Choroid plexus epithelial cell (primary cell): Measurements from ENCODE around the gene OR1F1.

ENCODE experiments used
- DNase-seq: peaks from one replicate; pipeline ENCODE4 v3.0.0-alpha.2; 2010; ENCODE audit warnings: low read depth
- H3K4me3 ChIP-seq: 2 replicates; pipeline ENCODE4 v1.5.1; 2011; ENCODE audit warnings: low read depth, mild to moderate bottlenecking, control low read depth, low read length, moderate library complexity
- TF ChIP-seq, protein P1 (sequence below): conservative IDR thresholded peaks from 2 replicates; pipeline ENCODE4 v1.5.1; 2011; ENCODE audit warnings: low read depth, mild to moderate bottlenecking, control low read depth, inconsistent platforms, low read length, moderate library complexity

Gene OR1F1

DNA sequence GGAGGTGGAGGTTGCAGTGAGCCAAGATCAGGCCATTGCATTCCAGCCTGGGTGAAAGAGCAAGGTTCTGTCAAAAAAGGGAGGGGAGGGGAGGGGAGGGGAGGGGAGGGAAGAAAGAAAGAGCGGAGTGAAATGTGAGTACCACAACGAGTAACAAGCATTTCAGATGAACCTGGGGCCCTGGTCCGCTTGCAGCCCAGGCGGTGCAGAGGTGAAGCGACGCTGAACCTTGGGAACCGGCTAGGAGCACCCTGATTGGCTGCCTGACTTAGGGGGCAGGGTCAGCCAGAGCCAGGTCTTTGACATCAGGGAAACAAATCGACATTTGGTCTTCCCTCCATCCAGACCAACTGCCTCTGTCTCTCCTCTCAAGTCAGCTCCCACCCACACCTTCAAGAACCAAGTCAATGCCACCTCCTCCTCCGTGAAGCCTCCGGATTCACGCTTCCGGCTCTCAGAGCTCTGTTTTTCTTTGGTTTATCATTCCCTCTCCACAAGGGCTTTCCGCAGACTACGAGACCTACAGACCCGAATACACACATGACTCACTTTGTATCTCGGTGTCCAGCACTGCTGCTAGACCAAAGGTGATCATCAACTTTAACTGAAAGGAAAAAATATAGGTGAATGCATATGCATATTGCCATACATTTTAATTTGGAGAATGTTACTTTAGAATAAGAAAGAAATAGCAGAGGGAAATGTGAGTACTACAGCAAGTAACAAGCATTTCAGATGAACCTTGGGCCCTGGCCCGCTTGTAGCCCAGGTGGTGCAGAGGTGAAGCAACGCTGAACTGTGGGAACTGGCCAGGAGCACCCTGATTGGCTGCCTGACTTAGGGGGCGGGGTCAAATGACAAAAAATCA, 19.3 kb downstream of the OR1F1 start:
- no peak overlapping the region for H3K4me3 ChIP-seq
- TF ChIP-seq, protein P1, sequence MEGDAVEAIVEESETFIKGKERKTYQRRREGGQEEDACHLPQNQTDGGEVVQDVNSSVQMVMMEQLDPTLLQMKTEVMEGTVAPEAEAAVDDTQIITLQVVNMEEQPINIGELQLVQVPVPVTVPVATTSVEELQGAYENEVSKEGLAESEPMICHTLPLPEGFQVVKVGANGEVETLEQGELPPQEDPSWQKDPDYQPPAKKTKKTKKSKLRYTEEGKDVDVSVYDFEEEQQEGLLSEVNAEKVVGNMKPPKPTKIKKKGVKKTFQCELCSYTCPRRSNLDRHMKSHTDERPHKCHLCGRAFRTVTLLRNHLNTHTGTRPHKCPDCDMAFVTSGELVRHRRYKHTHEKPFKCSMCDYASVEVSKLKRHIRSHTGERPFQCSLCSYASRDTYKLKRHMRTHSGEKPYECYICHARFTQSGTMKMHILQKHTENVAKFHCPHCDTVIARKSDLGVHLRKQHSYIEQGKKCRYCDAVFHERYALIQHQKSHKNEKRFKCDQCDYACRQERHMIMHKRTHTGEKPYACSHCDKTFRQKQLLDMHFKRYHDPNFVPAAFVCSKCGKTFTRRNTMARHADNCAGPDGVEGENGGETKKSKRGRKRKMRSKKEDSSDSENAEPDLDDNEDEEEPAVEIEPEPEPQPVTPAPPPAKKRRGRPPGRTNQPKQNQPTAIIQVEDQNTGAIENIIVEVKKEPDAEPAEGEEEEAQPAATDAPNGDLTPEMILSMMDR = no peak
- no peak for DNase-seq

- H3K4me3 ChIP-seq = no peak overlapping the region
- DNase-seq = no peak
- TF ChIP-seq, protein P1 = no peak
These were observed 24.0 kb downstream of the OR1F1 start for GRCh38 chr16:3212006-3212405.

GRCh38 chr16:3212567-3212966, 24.6 kb downstream of the OR1F1 start:
- no peak for DNase-seq
- TF ChIP-seq, protein P1 = no peak

GRCh38 chr16:3214904-3215600, 27.0 kb downstream of the OR1F1 start:
- no peak overlapping the region for H3K4me3 ChIP-seq
- TF ChIP-seq, protein P1 = no peak
- DNase-seq = no peak

More at GRCh38 chr16:3212567-3212966, 24.6 kb downstream of the OR1F1 start:
- H3K4me3 ChIP-seq = no peak overlapping the region

DNA sequence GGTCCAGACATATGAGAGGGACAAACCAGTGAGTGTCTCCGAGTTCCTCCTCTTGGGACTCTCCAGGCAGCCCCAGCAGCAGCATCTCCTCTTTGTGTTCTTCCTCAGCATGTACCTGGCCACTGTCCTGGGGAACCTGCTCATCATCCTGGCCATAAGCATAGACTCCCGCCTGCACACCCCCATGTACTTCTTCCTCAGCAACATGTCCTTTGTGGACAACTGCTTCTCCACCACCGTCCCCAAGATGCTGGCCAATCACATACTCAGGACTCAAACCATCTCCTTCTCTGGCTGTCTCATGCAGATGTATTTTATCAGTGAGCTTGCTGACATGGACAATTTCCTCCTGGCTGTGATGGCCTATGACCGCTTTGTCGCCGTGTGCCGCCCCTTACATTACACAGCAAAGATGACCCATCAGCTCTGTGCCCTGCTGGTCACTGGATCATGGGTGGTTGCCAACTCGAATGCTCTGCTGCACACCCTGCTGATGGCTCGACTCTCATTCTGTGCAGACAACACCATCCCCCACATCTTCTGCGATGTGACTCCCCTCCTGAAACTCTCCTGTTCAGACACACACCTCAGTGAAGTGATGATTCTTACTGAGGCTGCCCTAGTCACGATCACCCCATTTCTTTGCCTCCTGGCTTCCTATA, 27.7 kb downstream of the OR1F1 start:
- TF ChIP-seq, protein P1 = no peak
- no peak overlapping the region for H3K4me3 ChIP-seq
- no peak for DNase-seq

- no peak for DNase-seq
- TF ChIP-seq, protein P1 = no peak
- no peak overlapping the region for H3K4me3 ChIP-seq
These were observed 28.2 kb downstream of the OR1F1 start for GRCh38 chr16:3216263-3216640.
